Gastroesophageal sphincter (tissue), 3 donors: ENCODE results near the gene CD84.

ENCODE experiments used
- CTCF ChIP-seq, 4 experiments: fragments of 200-600 bp in 2 of 4; fragments of 450-650 bp in 2 of 4; sonication (generic) in 1 of 4; IDR thresholded peaks; one replicate each; pipeline ENCODE4 v1.5.1; 2017 to 2019; ENCODE audit warnings: antibody characterized with exemption in 4 of 4, mild to moderate bottlenecking in 2 of 4, moderate library complexity in 2 of 4
- EP300 ChIP-seq: sonication (generic); formaldehyde crosslinking; IDR thresholded peaks from one replicate; pipeline ENCODE4 v1.6.1; 2017; ENCODE audit warnings: antibody characterized with exemption, mild to moderate bottlenecking
- POLR2A ChIP-seq, 2 donors: fragments of 450-650 bp; IDR thresholded peaks; one replicate each; pipeline ENCODE4 v1.6.1; 2017; ENCODE audit warnings: antibody characterized with exemption in 2 of 2, mild to moderate bottlenecking in 2 of 2, moderate library complexity in 1 of 2
- POLR2AphosphoS5 ChIP-seq: sonication (generic); formaldehyde crosslinking; IDR thresholded peaks from one replicate; pipeline ENCODE4 v1.6.1; 2017; ENCODE audit warnings: antibody characterized with exemption

DNA sequence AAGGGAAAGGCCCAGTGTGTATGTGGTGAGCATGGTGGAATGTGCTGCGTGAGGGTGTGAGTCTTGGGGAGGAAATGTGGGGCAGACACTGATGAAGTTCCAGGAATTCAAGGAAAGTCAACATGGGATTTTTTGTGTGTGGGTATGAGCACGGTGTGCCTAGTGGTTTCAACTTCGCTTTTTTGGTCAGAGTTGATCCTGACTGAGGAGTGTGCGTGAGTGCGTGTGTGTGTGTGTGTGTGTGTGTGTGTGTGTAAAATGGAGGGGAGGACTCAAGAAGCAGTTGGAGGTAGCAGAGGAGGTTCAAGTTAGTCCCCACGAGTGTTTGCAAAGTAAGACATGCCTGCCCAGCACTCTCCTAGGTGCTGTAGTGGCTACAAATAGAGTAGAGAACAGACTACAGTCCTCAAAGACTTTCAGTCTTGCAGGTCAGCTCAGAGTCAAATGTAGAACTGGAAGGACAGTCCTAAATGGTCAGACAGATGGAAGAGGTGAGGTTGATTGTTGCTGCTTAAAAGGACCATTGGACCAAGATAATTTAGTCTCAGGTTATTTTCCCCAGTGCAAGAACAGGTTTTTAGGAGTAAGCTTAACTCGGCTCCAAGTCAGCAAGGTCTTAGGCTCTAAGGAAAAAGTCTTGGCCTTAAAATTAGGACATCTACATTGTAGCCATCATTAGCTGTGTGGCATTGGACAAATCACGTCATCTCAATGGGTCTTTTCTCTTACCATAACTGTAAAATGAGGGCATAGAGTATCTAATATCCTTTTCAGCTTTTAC, 42.5 kb upstream of the CD84 start:
- TF ChIP-seq CTCF (IDR thresholded peaks at IDR 0.05) (no peak), POLR2A (IDR thresholded peaks at IDR 0.05) (no peak), EP300 (no peak), POLR2AphosphoS5 (no peak)
